HG03139 (cell line): ENCODE measurements around the gene EIF4B.

ENCODE experiments used
- ATAC-seq: cut with Tn5 transposase; IDR thresholded peaks from one replicate; pipeline ENCODE4 v1.9.1; 2021; ENCODE audit not compliant: unreplicated experiment

Gene EIF4B

GRCh38 chr12:53067993-53068770 lies 61.9 kb downstream of the EIF4B start:
- no peak for ATAC-seq

DNA sequence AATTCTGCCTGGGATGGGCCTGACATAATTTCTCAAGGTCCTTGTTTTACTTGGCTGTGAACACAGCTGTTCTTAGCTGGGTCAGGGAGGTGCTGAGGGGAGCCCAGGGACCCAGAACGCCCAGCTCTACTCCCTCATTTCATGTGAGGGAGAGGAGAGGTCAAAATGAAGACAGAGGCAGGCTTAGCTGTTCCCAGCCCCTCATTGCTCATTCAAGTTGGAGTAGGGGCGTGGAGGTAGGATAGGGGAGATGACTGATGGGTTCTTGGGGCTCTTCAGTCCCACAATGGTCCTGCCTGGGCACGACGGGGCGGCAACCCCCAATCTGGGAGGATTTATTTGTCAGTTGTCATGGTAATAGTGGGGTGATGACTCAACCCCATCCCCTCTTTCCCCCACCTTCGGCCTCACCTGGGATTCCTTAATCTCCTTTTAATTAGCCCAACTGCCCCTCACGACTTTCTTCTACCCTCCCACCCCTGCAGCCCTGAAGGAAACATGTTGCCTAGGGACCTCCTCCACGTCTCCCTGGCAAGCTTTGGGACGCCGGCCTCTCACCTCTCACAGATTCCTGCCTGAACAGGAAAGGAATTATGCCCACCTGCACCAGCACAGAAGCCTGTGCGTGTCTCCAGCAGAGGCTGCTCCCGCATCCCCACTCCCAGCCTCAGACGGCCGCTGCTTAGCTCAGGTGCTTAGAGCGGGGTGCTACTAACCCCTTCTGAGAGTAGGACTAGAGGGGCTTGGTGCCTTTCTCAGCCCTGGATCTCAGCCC lies 62.7 kb downstream of the EIF4B start:
- no peak for ATAC-seq

- no peak for ATAC-seq
Observed at GRCh38 chr12:53069621-53070410, 63.6 kb downstream of the EIF4B start.

DNA sequence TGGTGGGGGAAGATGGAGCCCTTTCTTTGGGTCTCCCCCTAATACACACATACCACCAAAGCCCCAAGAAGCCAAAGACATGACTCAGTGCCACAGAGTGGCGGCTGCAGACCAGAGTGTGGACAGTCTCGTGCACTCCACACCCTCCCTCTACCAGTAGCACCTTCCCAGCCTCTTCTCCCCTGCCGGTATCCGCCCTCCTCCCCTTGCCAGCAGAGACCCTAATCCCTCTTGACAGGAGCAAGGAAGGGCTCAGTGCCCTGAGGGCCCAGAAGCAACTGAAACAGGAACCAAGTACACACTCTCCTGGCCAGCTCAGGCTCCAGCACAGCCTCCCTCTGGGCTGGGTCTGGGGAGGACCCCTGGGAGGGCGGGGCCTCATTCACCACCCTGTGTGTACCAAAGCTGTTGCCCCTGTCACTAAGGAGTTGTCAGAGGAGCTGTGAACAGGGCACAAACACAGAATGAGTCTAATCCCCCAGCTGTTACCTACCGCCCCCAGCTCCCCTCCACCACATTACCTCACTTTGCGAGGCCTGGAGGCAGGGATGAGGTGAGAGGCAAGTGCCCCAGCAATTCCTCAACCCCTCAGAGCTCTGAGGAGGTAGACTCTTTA lies 64.7 kb downstream of the EIF4B start:
- ATAC-seq: no peak

DNA sequence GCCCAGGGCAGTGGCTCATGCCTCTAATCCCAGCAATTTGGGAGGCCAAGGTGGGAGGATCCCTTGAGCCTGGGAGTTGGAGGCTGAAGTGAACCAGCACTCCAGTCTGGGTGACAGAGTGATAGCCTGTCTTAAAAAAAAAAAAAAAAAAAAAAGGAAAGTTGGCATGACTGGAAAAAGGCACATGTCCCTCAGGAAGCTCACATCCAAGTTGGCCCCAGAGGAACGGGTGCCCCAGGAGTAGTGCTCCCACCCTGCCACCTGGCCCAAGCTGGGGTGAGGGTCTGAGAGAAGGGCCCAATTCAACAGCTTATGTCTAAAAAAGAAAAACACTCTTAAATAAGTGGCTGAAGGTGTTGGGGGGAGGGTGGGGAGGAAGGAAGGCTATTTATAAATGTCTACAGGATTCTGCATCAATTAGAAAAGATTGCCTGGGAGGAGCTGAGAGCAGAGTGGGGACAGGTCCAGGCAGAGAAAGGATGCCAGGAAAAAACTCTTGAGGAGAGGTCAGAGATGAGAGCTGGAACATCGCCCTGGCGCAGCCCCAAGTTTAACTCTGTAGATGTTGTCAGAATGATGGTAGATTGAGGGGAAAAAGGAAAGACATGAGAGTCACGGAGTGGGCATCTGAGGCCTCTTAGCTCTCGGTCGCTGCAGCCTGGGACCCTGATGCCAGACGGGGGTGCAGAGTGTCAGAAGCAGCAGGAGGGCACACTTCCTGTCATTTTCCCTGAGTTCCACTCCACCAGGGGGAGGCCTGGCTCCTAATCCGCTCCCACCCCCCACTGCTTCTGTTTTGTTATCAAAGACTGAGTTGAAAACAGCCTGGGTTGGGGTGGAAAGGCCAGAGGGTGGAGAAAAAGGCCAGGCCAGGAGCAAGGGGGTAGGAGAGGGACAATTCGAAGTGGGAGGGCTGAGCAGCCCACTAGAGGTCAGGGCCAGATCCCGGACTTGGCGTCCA lies 65.6 kb downstream of the EIF4B start:
- no peak for ATAC-seq

GRCh38 chr12:53073881-53074280 lies 67.6 kb downstream of the EIF4B start:
- ATAC-seq: no peak

DNA sequence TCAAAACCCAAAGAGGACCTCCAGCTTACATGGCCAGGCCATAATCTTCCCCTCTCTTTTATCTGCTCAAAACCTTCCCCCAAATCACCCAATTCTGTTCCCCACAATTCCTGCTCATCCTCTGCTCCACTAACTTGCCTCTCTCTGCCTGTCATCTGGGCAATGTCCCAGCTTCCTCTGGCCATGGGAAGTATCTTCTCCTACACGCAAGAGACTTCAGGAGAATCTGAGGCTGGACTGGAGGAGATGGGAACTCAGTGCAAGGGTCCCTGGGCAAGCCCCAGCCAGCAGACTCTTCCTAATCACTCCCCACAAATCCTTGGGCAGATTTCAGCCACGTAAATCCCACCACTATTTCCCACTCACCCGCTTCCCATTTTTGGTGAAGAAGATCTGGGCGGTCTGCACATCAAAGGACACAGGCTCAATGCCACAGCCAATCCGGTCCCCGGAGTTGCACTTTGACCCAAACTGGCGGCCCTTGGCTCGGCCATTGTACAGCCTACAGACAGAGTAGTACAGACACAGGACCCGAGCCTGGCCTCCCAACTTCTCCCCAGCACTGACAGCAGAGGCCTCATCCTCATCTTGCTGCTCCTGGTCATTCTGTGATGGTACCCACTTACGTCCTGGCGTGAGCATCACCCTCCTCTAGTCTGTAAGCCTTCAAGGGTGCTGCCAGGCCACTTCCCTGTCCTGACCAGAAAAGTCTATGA lies 68.2 kb downstream of the EIF4B start:
- no peak for ATAC-seq

- ATAC-seq: no peak
Observed at GRCh38 chr12:53074999-53075370, 68.7 kb downstream of the EIF4B start.

GRCh38 chr12:53076461-53076860 lies 70.2 kb downstream of the EIF4B start:
- ATAC-seq: no peak

GRCh38 chr12:53077030-53077429 lies 70.8 kb downstream of the EIF4B start:
- ATAC-seq: no peak

- ATAC-seq: peak; percentile 7
Observed at GRCh38 chr12:53078425-53079225, 72.4 kb downstream of the EIF4B start.

DNA sequence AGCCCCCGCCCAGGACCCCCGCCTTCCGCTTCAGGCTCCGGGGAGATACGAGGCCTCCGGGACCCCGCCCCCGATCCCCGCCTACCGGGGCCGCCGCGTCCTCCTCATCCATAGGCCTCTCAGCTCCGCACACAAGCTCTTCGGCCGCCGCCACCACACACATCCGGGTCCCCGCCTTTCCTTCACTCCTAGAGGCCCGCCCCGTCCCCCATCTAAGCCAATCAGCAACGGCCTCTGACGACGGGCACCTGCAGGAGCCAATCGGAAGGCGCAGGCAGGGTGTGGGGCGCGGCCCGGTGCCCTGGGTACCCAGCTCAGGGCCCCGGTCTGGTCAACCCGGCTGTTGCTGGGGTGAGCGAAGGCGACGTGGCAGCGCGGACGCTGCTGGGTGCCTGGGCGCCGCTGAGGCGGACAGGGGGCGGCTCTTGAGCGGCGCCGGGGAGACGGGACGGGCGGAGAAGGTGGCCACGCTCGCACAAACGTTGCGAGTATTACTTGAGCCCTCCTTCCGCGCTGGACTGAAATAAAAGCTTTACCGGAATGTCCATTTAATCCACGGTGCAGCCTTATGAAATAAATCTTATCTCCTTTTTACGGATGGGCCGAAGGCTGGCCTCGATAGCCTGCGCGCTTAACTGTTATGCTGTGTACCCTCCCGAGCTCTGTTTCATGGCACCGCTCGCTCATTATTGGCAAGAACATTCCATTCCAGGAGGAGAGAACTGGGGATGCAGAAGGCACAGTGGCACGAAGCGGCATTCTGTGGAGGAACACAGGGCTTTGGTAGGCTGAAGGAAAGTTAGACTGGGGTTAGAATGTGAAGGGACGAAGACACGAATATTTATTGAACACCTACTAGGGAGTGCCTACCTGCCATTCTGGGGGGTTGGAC lies 73.2 kb downstream of the EIF4B start, which contains the start of gene SPRYD3:
Gene SPRYD3, minus strand, starts transcription at position 165 of the 892 bp plus-strand sequence. Its CDS starts 57 bp downstream, at position 108.
- ATAC-seq: peak; percentile 97

- ATAC-seq: no peak
Observed at GRCh38 chr12:53082637-53083175, 76.5 kb downstream of the EIF4B start.

DNA sequence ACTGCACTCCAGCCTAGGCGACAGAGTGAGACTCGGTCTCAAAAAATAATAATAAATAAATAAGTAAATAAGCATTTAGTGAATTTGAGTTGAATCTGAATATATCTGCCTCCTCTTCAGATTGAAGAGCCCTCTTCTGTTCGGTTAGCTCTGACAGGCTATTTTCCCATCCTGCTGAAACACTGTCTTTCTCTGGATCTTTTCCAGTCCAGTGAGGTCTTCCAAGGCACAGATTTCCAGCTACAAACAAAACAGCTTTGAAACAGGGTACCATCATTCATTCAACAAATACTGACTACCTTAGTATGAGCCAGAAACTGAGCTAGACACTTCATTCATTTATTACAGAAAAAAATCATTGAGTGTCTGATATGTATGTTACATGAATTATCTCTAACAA lies 80.1 kb downstream of the EIF4B start:
- ATAC-seq: no peak

DNA sequence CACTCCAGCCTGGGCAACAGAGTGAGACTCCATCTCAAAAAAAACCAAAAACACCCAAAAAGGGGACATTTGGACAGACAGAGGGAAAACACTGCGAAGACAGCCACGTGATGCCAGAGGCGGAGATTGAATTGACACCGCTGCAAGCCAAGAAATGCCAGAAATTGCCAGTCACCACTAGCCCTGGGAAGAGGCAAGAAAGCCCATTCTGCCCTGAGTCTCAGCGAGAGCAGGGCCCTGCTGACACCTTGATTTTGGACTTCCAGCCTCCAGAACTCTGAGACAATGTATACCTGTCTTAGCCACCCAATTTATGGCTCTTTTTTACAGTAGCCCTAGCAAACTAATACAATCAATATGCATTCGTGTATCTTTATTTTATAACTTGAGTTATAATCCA lies 83.8 kb downstream of the EIF4B start:
- no peak for ATAC-seq

GRCh38 chr12:53090554-53090953 lies 84.3 kb downstream of the EIF4B start:
- no peak for ATAC-seq

DNA sequence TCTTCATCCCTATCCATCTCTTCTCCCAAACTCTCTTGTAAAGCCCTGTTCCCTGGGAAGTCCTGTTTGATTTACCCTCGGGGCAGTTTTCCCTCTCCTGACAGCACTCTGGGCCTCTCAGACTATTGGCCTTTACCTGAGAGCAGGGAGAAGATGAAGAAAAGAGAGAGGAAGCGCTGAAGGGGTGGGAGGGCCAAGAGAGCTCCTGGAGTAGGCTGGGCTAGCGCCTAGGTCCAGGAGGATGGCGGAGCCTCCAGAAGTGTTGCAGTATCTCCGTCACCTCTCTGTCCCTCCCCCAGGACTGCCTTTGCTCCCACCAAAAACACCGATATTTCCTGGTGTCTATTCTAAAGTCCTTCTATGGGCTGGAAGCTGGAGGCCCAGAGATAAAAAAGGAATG lies 85.5 kb downstream of the EIF4B start:
- ATAC-seq: no peak
